ENCODE data around the gene MED17.
"Not testable (repeated sequence)": the region's sequence is repeated elsewhere in the genome, so short reads cannot be mapped to it uniquely, and the experiment has no call there.

MED17 gene

GRCh38 chr11:93745005-93745755 is 38.9 kb upstream of the MED17 start:
- not testable (repeated sequence) for H3K9ac ChIP-seq (ENCODE audit: low read length); H3K9me3 ChIP-seq (ENCODE audit: insufficient read depth, low read depth, low read length); H4K12ac ChIP-seq (ENCODE audit: low read depth, low read length); H2AK5ac ChIP-seq (ENCODE audit: low read length); H3K27ac ChIP-seq (ENCODE audit: low read depth, low read length); H2AFZ ChIP-seq (ENCODE audit: insufficient read depth, low read length, poor library complexity); H3K36me3 ChIP-seq (ENCODE audit: control insufficient read depth in 1 of 2, insufficient read depth in 2 of 2, low read length in 2 of 2); H3K4me3 ChIP-seq (ENCODE audit: low read depth, low read length); H3K4ac ChIP-seq (ENCODE audit: low read depth, low read length); H3K27me3 ChIP-seq (ENCODE audit: insufficient read depth, low read length); H3K18ac ChIP-seq (ENCODE audit: low read length); H4K91ac ChIP-seq (ENCODE audit: low read depth, low read length); H2BK12ac ChIP-seq (ENCODE audit: low read length); H2BK5ac ChIP-seq (ENCODE audit: low read depth, low read length, poor library complexity); H3K23ac ChIP-seq (ENCODE audit: low read length); H4K8ac ChIP-seq (ENCODE audit: low read depth, low read length); H3K14ac ChIP-seq (ENCODE audit: low read length); H2BK120ac ChIP-seq (ENCODE audit: insufficient read depth, low read length, poor library complexity); H3K4me1 ChIP-seq (ENCODE audit: control insufficient read depth in 1 of 2, insufficient read depth in 2 of 2, low read length in 2 of 2); H3K4me2 ChIP-seq (ENCODE audit: low read length)
- H3K79me2 ChIP-seq (ENCODE audit: control insufficient read depth, insufficient read depth, low read length, poor library complexity): peaks cover 11% of the 10 kb centered on the region
- peaks cover 10% of the 10 kb centered on the region for H3K79me1 ChIP-seq (ENCODE audit: low read length)
- peak in 1 of 2 donors; percentile 19 for DNase-seq
- no CpG with 5 or more reads among the region's 12 CpGs for WGBS (ENCODE audit: extremely low coverage, insufficient coverage, insufficient read length)

GRCh38 chr11:93746101-93746500 is 38.0 kb upstream of the MED17 start:
- H4K8ac ChIP-seq (ENCODE audit: low read depth, low read length): no peak overlapping the region

GRCh38 chr11:93747122-93747521 is 37.0 kb upstream of the MED17 start:
- Histone ChIP-seq H2AK5ac (ENCODE audit: low read length) (no peak overlapping the region), H2AFZ (ENCODE audit: insufficient read depth, low read length, poor library complexity) (no peak overlapping the region), H3K9ac (ENCODE audit: low read length) (no peak overlapping the region), H3K4me3 (ENCODE audit: low read depth, low read length) (no peak overlapping the region), H2BK5ac (ENCODE audit: low read depth, low read length, poor library complexity) (no peak overlapping the region), H4K8ac (ENCODE audit: low read depth, low read length) (no peak overlapping the region), H3K27me3 (ENCODE audit: insufficient read depth, low read length) (no peaks in the 10 kb centered on the region), H2BK12ac (ENCODE audit: low read length) (no peak overlapping the region), H3K14ac (ENCODE audit: low read length) (no peak overlapping the region), H4K91ac (ENCODE audit: low read depth, low read length) (no peak overlapping the region), H3K4me2 (ENCODE audit: low read length) (no peak overlapping the region), H3K4ac (ENCODE audit: low read depth, low read length) (no peak overlapping the region), H3K23ac (ENCODE audit: low read length) (no peak overlapping the region), H2BK120ac (ENCODE audit: insufficient read depth, low read length, poor library complexity) (no peak overlapping the region), H3K9me3 (ENCODE audit: insufficient read depth, low read depth, low read length) (no peaks in the 10 kb centered on the region), H3K79me2 (ENCODE audit: control insufficient read depth, insufficient read depth, low read length, poor library complexity) (no peaks in the 10 kb centered on the region), H3K36me3 (ENCODE audit: control insufficient read depth in 1 of 2, insufficient read depth in 2 of 2, low read length in 2 of 2) (peaks cover 3 to 8% of the 10 kb centered on the region in 2 experiments), H3K18ac (ENCODE audit: low read length) (no peak overlapping the region), H4K12ac (ENCODE audit: low read depth, low read length) (no peak overlapping the region), H3K79me1 (ENCODE audit: low read length) (no peaks in the 10 kb centered on the region), H3K27ac (ENCODE audit: low read depth, low read length) (no peak overlapping the region), H3K4me1 (ENCODE audit: control insufficient read depth in 1 of 2, insufficient read depth in 2 of 2, low read length in 2 of 2) (peaks cover 0 to under 1% of the 10 kb centered on the region in 2 experiments)
- no CpG with 5 or more reads among the region's 1 CpG for WGBS (ENCODE audit: extremely low coverage, insufficient coverage, insufficient read length)
- DNase-seq: no peak

More at GRCh38 chr11:93746101-93746500, 38.0 kb upstream of the MED17 start:
- Histone ChIP-seq H2BK5ac (ENCODE audit: low read depth, low read length, poor library complexity) (no peak overlapping the region), H3K27me3 (ENCODE audit: insufficient read depth, low read length) (no peaks in the 10 kb centered on the region), H3K4me3 (ENCODE audit: low read depth, low read length) (no peak overlapping the region), H3K23ac (ENCODE audit: low read length) (no peak overlapping the region), H3K9me3 (ENCODE audit: insufficient read depth, low read depth, low read length) (no peaks in the 10 kb centered on the region), H2BK120ac (ENCODE audit: insufficient read depth, low read length, poor library complexity) (no peak overlapping the region), H3K79me1 (ENCODE audit: low read length) (peaks cover 6% of the 10 kb centered on the region), H3K27ac (ENCODE audit: low read depth, low read length) (no peak overlapping the region), H4K12ac (ENCODE audit: low read depth, low read length) (no peak overlapping the region), H2BK12ac (ENCODE audit: low read length) (no peak overlapping the region), H2AK5ac (ENCODE audit: low read length) (no peak overlapping the region), H3K79me2 (ENCODE audit: control insufficient read depth, insufficient read depth, low read length, poor library complexity) (peaks cover 6% of the 10 kb centered on the region), H3K9ac (ENCODE audit: low read length) (no peak overlapping the region), H3K36me3 (ENCODE audit: control insufficient read depth in 1 of 2, insufficient read depth in 2 of 2, low read length in 2 of 2) (peaks cover 3 to 8% of the 10 kb centered on the region in 2 experiments), H4K91ac (ENCODE audit: low read depth, low read length) (no peak overlapping the region), H3K4me2 (ENCODE audit: low read length) (no peak overlapping the region), H3K14ac (ENCODE audit: low read length) (no peak overlapping the region), H3K18ac (ENCODE audit: low read length) (no peak overlapping the region), H2AFZ (ENCODE audit: insufficient read depth, low read length, poor library complexity) (no peak overlapping the region), H3K4ac (ENCODE audit: low read depth, low read length) (no peak overlapping the region), H3K4me1 (ENCODE audit: control insufficient read depth in 1 of 2, insufficient read depth in 2 of 2, low read length in 2 of 2) (peaks cover 0 to 3% of the 10 kb centered on the region in 2 experiments)
- DNase-seq: no peak
- WGBS (ENCODE audit: extremely low coverage, insufficient coverage, insufficient read length): no CpG with 5 or more reads among the region's 2 CpGs

GRCh38 chr11:93751001-93751400 is 33.1 kb upstream of the MED17 start:
- peaks cover 0 to 3% of the 10 kb centered on the region in 2 experiments for H3K36me3 ChIP-seq (ENCODE audit: control insufficient read depth in 1 of 2, insufficient read depth in 2 of 2, low read length in 2 of 2)
- DNase-seq: no peak
- no peak overlapping the region for H3K23ac ChIP-seq (ENCODE audit: low read length)
- no peaks in the 10 kb centered on the region for H3K27me3 ChIP-seq (ENCODE audit: insufficient read depth, low read length)
- no peaks in the 10 kb centered on the region for H3K9me3 ChIP-seq (ENCODE audit: insufficient read depth, low read depth, low read length)
- H2BK120ac ChIP-seq (ENCODE audit: insufficient read depth, low read length, poor library complexity): no peak overlapping the region
- no peak overlapping the region for H3K14ac ChIP-seq (ENCODE audit: low read length)
- no peak overlapping the region for H2BK12ac ChIP-seq (ENCODE audit: low read length)
- no peaks in the 10 kb centered on the region for H3K4me1 ChIP-seq (ENCODE audit: control insufficient read depth in 1 of 2, insufficient read depth in 2 of 2, low read length in 2 of 2)
- no peak overlapping the region for H3K18ac ChIP-seq (ENCODE audit: low read length)
- H3K4me2 ChIP-seq (ENCODE audit: low read length): no peak overlapping the region
- no CpG with 5 or more reads among the region's 1 CpG for WGBS (ENCODE audit: extremely low coverage, insufficient coverage, insufficient read length)
- no peaks in the 10 kb centered on the region for H3K79me1 ChIP-seq (ENCODE audit: low read length)
- no peak overlapping the region for H2AFZ ChIP-seq (ENCODE audit: insufficient read depth, low read length, poor library complexity)
- H3K4ac ChIP-seq (ENCODE audit: low read depth, low read length): no peak overlapping the region
- no peak overlapping the region for H3K4me3 ChIP-seq (ENCODE audit: low read depth, low read length)
- no peak overlapping the region for H2BK5ac ChIP-seq (ENCODE audit: low read depth, low read length, poor library complexity)
- H3K79me2 ChIP-seq (ENCODE audit: control insufficient read depth, insufficient read depth, low read length, poor library complexity): no peaks in the 10 kb centered on the region
- no peak overlapping the region for H3K9ac ChIP-seq (ENCODE audit: low read length)
- H2AK5ac ChIP-seq (ENCODE audit: low read length): no peak overlapping the region
- H4K8ac ChIP-seq (ENCODE audit: low read depth, low read length): no peak overlapping the region
- H4K91ac ChIP-seq (ENCODE audit: low read depth, low read length): no peak overlapping the region
- H4K12ac ChIP-seq (ENCODE audit: low read depth, low read length): no peak overlapping the region
- no peak overlapping the region for H3K27ac ChIP-seq (ENCODE audit: low read depth, low read length)
